ENCODE data around the gene SPATC1L. TPM values are rescaled to one million over a fixed set of nuclear protein-coding genes. Genes with fewer than 3 reads are reported as not detected.
"Not testable (repeated sequence)": the region's sequence is repeated elsewhere in the genome, so short reads cannot be mapped to it uniquely, and the experiment has no call there.

SPATC1L gene
- total RNA-seq, 8 experiments from 2014 or later: 9.5 to 16.8 (median 13.1) TPM

GRCh38 chr21:46170436-46171193, 13.6 kb downstream of the SPATC1L start:
- H3K4me1 ChIP-seq (replicated peaks in 1 of 2); in situ Hi-C loops (cut with MboI; ENCODE audit: low pct_unique_long_range_greater_than_20kb in 2 of 9, low sequenced_read_pairs in 9 of 9, unreplicated experiment in 9 of 9); H3K27ac ChIP-seq; ATAC-seq (replicated peaks in 6 of 8); H3K4me3 ChIP-seq: not testable (repeated sequence)
- WGBS, 10 experiments: 100% methylated on average over 1 of the region's 1 CpG; no CpG with 5 or more reads in 7 of the 10 experiments

GRCh38 chr21:46168659-46169386, 15.4 kb downstream of the SPATC1L start:
- in situ Hi-C loops (cut with MboI; ENCODE audit: low pct_unique_long_range_greater_than_20kb in 2 of 9, low sequenced_read_pairs in 9 of 9, unreplicated experiment in 9 of 9): no loop called here
- Histone ChIP-seq H3K4me3 (no peak overlapping the region), H3K27ac (no peak overlapping the region), H3K4me1 (replicated peaks in 1 of 2) (no peaks in the 10 kb centered on the region)
- WGBS, 10 experiments: 81 to 100% (median 90%) methylated on average over 1 to 4 of the region's 8 CpGs; no CpG with 5 or more reads in 5 of the 10 experiments
- peak in 4 of 8 experiments; percentile 29 to 58 (median 39) for ATAC-seq (replicated peaks in 6 of 8)

GRCh38 chr21:46168238-46168637, 16.0 kb downstream of the SPATC1L start:
- 87 to 100% methylated on average over 2 to 3 of the region's 14 CpGs; no CpG with 5 or more reads in 8 of the 10 experiments for WGBS, 10 experiments
- H3K4me3 ChIP-seq: no peak overlapping the region
- ATAC-seq (replicated peaks in 6 of 8): no peak
- in situ Hi-C loops (cut with MboI; ENCODE audit: low pct_unique_long_range_greater_than_20kb in 2 of 9, low sequenced_read_pairs in 9 of 9, unreplicated experiment in 9 of 9): no loop called here
- H3K27ac ChIP-seq: peak overlapping the region in 1 of 2 donors; percentile 28
- no peaks in the 10 kb centered on the region for H3K4me1 ChIP-seq (replicated peaks in 1 of 2)

GRCh38 chr21:46165098-46165497, 19.2 kb downstream of the SPATC1L start:
- Histone ChIP-seq H3K4me1 (replicated peaks in 1 of 2) (no peaks in the 10 kb centered on the region), H3K27ac (no peak overlapping the region), H3K4me3 (no peak overlapping the region)
- no peak for ATAC-seq (replicated peaks in 6 of 8)
- in situ Hi-C loops (cut with MboI; ENCODE audit: low pct_unique_long_range_greater_than_20kb in 2 of 9, low sequenced_read_pairs in 9 of 9, unreplicated experiment in 9 of 9): no loop called here

- Histone ChIP-seq H3K4me3 (no peak overlapping the region), H3K27ac (no peak overlapping the region), H3K4me1 (replicated peaks in 1 of 2) (no peaks in the 10 kb centered on the region)
- WGBS, 10 experiments: 19 to 100% (median 80%) methylated on average over 1 to 4 of the region's 4 CpGs
- in situ Hi-C loops (cut with MboI; ENCODE audit: low pct_unique_long_range_greater_than_20kb in 2 of 9, low sequenced_read_pairs in 9 of 9, unreplicated experiment in 9 of 9): no loop called here
- no peak for ATAC-seq (replicated peaks in 6 of 8)
Observed at GRCh38 chr21:46163380-46163779, 20.9 kb downstream of the SPATC1L start.

- Histone ChIP-seq H3K4me3 (no peak overlapping the region), H3K4me1 (replicated peaks in 1 of 2) (no peaks in the 10 kb centered on the region), H3K27ac (no peak overlapping the region)
- in situ Hi-C loops (cut with MboI; ENCODE audit: low pct_unique_long_range_greater_than_20kb in 2 of 9, low sequenced_read_pairs in 9 of 9, unreplicated experiment in 9 of 9): no loop called here
- 18 to 90% (median 77%) methylated on average over 1 to 13 of the region's 72 CpGs; no CpG with 5 or more reads in 4 of the 10 experiments for WGBS, 10 experiments
- peak in 2 of 8 experiments; percentile 9 to 19 for ATAC-seq (replicated peaks in 6 of 8)
Observed at GRCh38 chr21:46161633-46162592, 22.3 kb downstream of the SPATC1L start.

- 100% methylated on average over 9 of the region's 72 CpGs; no CpG with 5 or more reads in 9 of the 10 experiments for WGBS, 10 experiments
- H3K4me1 ChIP-seq (replicated peaks in 1 of 2): peaks cover 0 to 2% of the 10 kb centered on the region in 2 donors
- no peak for ATAC-seq (replicated peaks in 6 of 8)
- no peak overlapping the region for H3K27ac ChIP-seq
- in situ Hi-C loops (cut with MboI; ENCODE audit: low pct_unique_long_range_greater_than_20kb in 2 of 9, low sequenced_read_pairs in 9 of 9, unreplicated experiment in 9 of 9): no loop called here
- H3K4me3 ChIP-seq: no peak overlapping the region
Observed at GRCh38 chr21:46160907-46161632, 23.2 kb downstream of the SPATC1L start.

- peaks cover 4 to 7% of the 10 kb centered on the region in 2 donors for H3K4me1 ChIP-seq (replicated peaks in 1 of 2)
- in situ Hi-C loops (cut with MboI; ENCODE audit: low pct_unique_long_range_greater_than_20kb in 2 of 9, low sequenced_read_pairs in 9 of 9, unreplicated experiment in 9 of 9): no loop called here
- no peak overlapping the region for H3K27ac ChIP-seq
- peak in 1 of 8 experiments; percentile 4 for ATAC-seq (replicated peaks in 6 of 8)
- no CpG with 5 or more reads among the region's 22 CpGs for WGBS, 10 experiments
- H3K4me3 ChIP-seq: no peak overlapping the region
Observed at GRCh38 chr21:46160657-46160906, 23.7 kb downstream of the SPATC1L start.

- WGBS, 10 experiments: 80 to 90% (median 80%) methylated on average over 1 to 6 of the region's 32 CpGs; no CpG with 5 or more reads in 5 of the 10 experiments
- Histone ChIP-seq H3K4me3 (no peak overlapping the region), H3K4me1 (replicated peaks in 1 of 2) (peaks cover 8 to 9% of the 10 kb centered on the region in 2 donors), H3K27ac (no peak overlapping the region)
- peak in 1 of 8 experiments; percentile 3 for ATAC-seq (replicated peaks in 6 of 8)
- in situ Hi-C loops (cut with MboI; ENCODE audit: low pct_unique_long_range_greater_than_20kb in 2 of 9, low sequenced_read_pairs in 9 of 9, unreplicated experiment in 9 of 9): no loop called here
Observed at GRCh38 chr21:46159841-46160656, 24.2 kb downstream of the SPATC1L start.

GRCh38 chr21:46159390-46159789, 24.9 kb downstream of the SPATC1L start:
- in situ Hi-C loops (cut with MboI; ENCODE audit: low pct_unique_long_range_greater_than_20kb in 2 of 9, low sequenced_read_pairs in 9 of 9, unreplicated experiment in 9 of 9): no loop called here
- WGBS, 10 experiments: 65 to 88% (median 84%) methylated on average over 2 to 9 of the region's 12 CpGs; no CpG with 5 or more reads in 6 of the 10 experiments
- peak in 1 of 8 experiments; percentile 22 for ATAC-seq (replicated peaks in 6 of 8)
- Histone ChIP-seq H3K4me1 (replicated peaks in 1 of 2) (peaks cover 8 to 9% of the 10 kb centered on the region in 2 donors), H3K4me3 (no peak overlapping the region), H3K27ac (no peak overlapping the region)

GRCh38 chr21:46158666-46159300, 25.5 kb downstream of the SPATC1L start:
- no peak for ATAC-seq (replicated peaks in 6 of 8)
- peaks cover 8 to 9% of the 10 kb centered on the region in 2 donors for H3K4me1 ChIP-seq (replicated peaks in 1 of 2)
- 75 to 100% (median 81%) methylated on average over 1 to 4 of the region's 10 CpGs; no CpG with 5 or more reads in 5 of the 10 experiments for WGBS, 10 experiments
- H3K4me3 ChIP-seq: no peak overlapping the region
- H3K27ac ChIP-seq: no peak overlapping the region
- in situ Hi-C loops (cut with MboI; ENCODE audit: low pct_unique_long_range_greater_than_20kb in 2 of 9, low sequenced_read_pairs in 9 of 9, unreplicated experiment in 9 of 9): no loop called here
